Neural crest cell (in vitro differentiated cells): ENCODE data around the gene OR2H2. TPM values are rescaled to one million over a fixed set of nuclear protein-coding genes. Genes with fewer than 3 reads are reported as not detected.

Experiments used
- DNase-seq: peaks from one replicate; pipeline ENCODE4 v3.0.0; 2021; ENCODE audit warnings: low read depth, mixed read lengths, low spot score
- H3K27ac Mint-ChIP-seq: one replicate; pipeline ENCODE4 v1.8.0; 2021; ENCODE audit warnings: mild to moderate bottlenecking, mixed read lengths; ENCODE audit not compliant: unreplicated experiment
- H3K27me3 Mint-ChIP-seq: 2 replicates; pipeline ENCODE4 v1.8.0; 2021; ENCODE audit warnings: low read depth, mild to moderate bottlenecking, mixed read lengths
- H3K36me3 Mint-ChIP-seq: 2 replicates; pipeline ENCODE4 v1.8.0; 2021; ENCODE audit warnings: low read depth, mild to moderate bottlenecking, mixed read lengths
- H3K4me1 Mint-ChIP-seq: 2 replicates; pipeline ENCODE4 v1.8.0; 2021; ENCODE audit warnings: mixed read lengths
- H3K4me3 Mint-ChIP-seq: one replicate; pipeline ENCODE4 v1.8.0; 2021; ENCODE audit warnings: mild to moderate bottlenecking, mixed read lengths
- H3K9me3 Mint-ChIP-seq: 2 replicates; pipeline ENCODE4 v1.8.0; 2021; ENCODE audit warnings: mixed read lengths
- total RNA-seq: library from RNA; stranded (reverse); gene quantifications from 2 replicates; pipeline ENCODE4 v1.2.1, GENCODE V29; 2021
- TF ChIP-seq, protein P1 (sequence below): fragments of 200-600 bp; sonication (generic); conservative IDR thresholded peaks from 2 replicates; pipeline ENCODE4 v1.5.0; 2021; ENCODE audit warnings: antibody characterized with exemption, mild to moderate bottlenecking

Gene OR2H2
- total RNA-seq, 1 donor from 2014 or later, result not detected

DNA sequence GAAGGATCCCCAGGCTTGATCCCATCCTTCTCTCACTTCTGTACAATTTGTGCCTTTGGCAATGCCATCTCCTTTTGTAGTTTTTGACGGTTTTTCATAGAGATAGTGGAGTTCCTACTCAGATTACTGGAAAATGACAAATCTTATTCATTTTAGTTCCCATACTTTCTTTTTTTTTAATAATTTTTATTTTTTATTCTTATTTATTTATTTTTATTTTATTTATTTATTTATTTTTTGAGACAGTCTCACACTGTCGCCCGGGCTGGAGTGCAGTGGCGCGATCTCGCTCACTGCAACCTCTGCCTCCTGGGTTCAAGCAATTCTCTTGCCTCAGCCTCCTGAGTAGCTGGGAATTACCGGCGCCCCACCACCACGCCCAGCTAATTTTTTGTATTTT, 52.3 kb downstream of the OR2H2 start:
- H3K27ac Mint-ChIP-seq, result no peak overlapping the region

More for the DNA sequence above, 52.3 kb downstream of the OR2H2 start:
- Mint-ChIP-seq H3K36me3 (no peaks in the 10 kb centered on the region), H3K4me1 (peaks cover 12% of the 10 kb centered on the region), H3K9me3 (no peaks in the 10 kb centered on the region), H3K27me3 (peaks cover 4% of the 10 kb centered on the region), H3K4me3 (no peak overlapping the region)
- DNase-seq, result no peak
- TF ChIP-seq, protein P1, sequence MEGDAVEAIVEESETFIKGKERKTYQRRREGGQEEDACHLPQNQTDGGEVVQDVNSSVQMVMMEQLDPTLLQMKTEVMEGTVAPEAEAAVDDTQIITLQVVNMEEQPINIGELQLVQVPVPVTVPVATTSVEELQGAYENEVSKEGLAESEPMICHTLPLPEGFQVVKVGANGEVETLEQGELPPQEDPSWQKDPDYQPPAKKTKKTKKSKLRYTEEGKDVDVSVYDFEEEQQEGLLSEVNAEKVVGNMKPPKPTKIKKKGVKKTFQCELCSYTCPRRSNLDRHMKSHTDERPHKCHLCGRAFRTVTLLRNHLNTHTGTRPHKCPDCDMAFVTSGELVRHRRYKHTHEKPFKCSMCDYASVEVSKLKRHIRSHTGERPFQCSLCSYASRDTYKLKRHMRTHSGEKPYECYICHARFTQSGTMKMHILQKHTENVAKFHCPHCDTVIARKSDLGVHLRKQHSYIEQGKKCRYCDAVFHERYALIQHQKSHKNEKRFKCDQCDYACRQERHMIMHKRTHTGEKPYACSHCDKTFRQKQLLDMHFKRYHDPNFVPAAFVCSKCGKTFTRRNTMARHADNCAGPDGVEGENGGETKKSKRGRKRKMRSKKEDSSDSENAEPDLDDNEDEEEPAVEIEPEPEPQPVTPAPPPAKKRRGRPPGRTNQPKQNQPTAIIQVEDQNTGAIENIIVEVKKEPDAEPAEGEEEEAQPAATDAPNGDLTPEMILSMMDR, result no peak

Other genes with a start within 250 kb of the OR2H2 start
- not detected in 2 replicates for gene OR5V1, start 216.3 kb upstream of the OR2H2 start, total RNA-seq
- not detected in 2 replicates for gene OR12D3, start 209.8 kb upstream of the OR2H2 start, total RNA-seq
- not detected in 2 replicates for gene OR12D2, start 189.5 kb upstream of the OR2H2 start, total RNA-seq
- not detected in 2 replicates for gene OR12D1, start 170.2 kb upstream of the OR2H2 start, total RNA-seq
- gene OR10C1, start 145.8 kb upstream of the OR2H2 start, total RNA-seq, result not detected in 2 replicates
- not detected in 2 replicates for gene OR11A1, start 128.1 kb upstream of the OR2H2 start, total RNA-seq
- not detected in 2 replicates for gene OR2H1, start 128.0 kb upstream of the OR2H2 start, total RNA-seq
- gene MAS1L, start 97.2 kb upstream of the OR2H2 start, total RNA-seq, result not detected in 2 replicates
- not detected in 2 replicates for gene UBD, start 25.4 kb upstream of the OR2H2 start, total RNA-seq
- gene GABBR1, start 48.1 kb downstream of the OR2H2 start, total RNA-seq, result 79.7 and 91.6 TPM in 2 replicates
- gene MOG, start 72.0 kb downstream of the OR2H2 start, total RNA-seq, result not detected in 2 replicates
- gene ZFP57, start 96.0 kb downstream of the OR2H2 start, total RNA-seq, result not detected in 2 replicates
- 0.98 and 1.4 TPM in 2 replicates for gene HLA-F, start 138.3 kb downstream of the OR2H2 start, total RNA-seq
- not detected in 2 replicates for gene HLA-G, start 242.7 kb downstream of the OR2H2 start, total RNA-seq